Adrenal gland (tissue), 5 donors: Measurements from ENCODE around the gene SPTBN1.

ENCODE experiments used
- CTCF ChIP-seq, 6 experiments: fragments of 450-650 bp in 4 of 6; fragments of 200-600 bp in 2 of 6; sonication (generic) in 1 of 6; IDR thresholded peaks; 1 replicate in 5 of 6; 2 replicates in 1 of 6; pipeline versions ENCODE4 v1.5.1 to v1.8.0; 2016 to 2021; ENCODE audit warnings: antibody characterized with exemption in 6 of 6, mild to moderate bottlenecking in 2 of 6, moderate library complexity in 1 of 6
- POLR2A ChIP-seq, 2 donors: fragments of 450-650 bp; IDR thresholded peaks; one replicate each; pipeline ENCODE4 v1.6.1; 2017; ENCODE audit warnings: antibody characterized with exemption in 2 of 2, mild to moderate bottlenecking in 2 of 2, moderate library complexity in 1 of 2
- donor health status: DM: no; HTN: no; CAD: no.

GRCh38 chr2:54609241-54609640, 153.1 kb downstream of the SPTBN1 start:
- TF ChIP-seq CTCF (IDR thresholded peaks at IDR 0.05) (no peak), POLR2A (IDR thresholded peaks at IDR 0.05) (no peak)
